A549 treated with AZD9567 at 1 μM for 4 hours (cell line): Measurements from ENCODE around the gene CFAP20. TPM values are rescaled to one million over a fixed set of nuclear protein-coding genes. Genes with fewer than 3 reads are reported as not detected.

Experiments used
- total RNA-seq: library from RNA; stranded (reverse); fragments of 200-300 nt; extraction: Qiagen RNA extraction; gene quantifications from 5 replicates; pipeline ENCODE4 v1.2.3, GENCODE V29; 2022; ENCODE audit not compliant: insufficient read depth

The CFAP20 gene
- total RNA-seq: 49.8 to 60.7 TPM (median 58.8 TPM) in 5 replicates

GRCh38 chr16:58129097-58129936, at the start of gene CFAP20:
CFAP20 (minus strand) TSS chr16:58129381; CDS start chr16:58129115, 266 bp downstream.

Other genes starting within 250 kb of the CFAP20 start
- 0.02 to 0.16 TPM (median 0.12 TPM) in 4 of 5 replicates, not detected in the other for gene CNGB1, start 158.3 kb downstream of the CFAP20 start, total RNA-seq
- 12.9 to 17.1 TPM (median 13.8 TPM) in 5 replicates for gene ZNF319, start 128.7 kb downstream of the CFAP20 start, total RNA-seq
- 75.5 to 161 TPM (median 81.9 TPM) in 5 replicates for gene USB1, start 128.0 kb downstream of the CFAP20 start, total RNA-seq
- 22.4 to 40.1 TPM (median 37.5 TPM) in 5 replicates for gene MMP15, start 103.6 kb downstream of the CFAP20 start, total RNA-seq
- 51.2 to 76.0 TPM (median 53.3 TPM) in 5 replicates for gene CSNK2A2, start 68.7 kb upstream of the CFAP20 start, total RNA-seq
- not detected in 5 replicates for gene PRSS54, start 165.6 kb upstream of the CFAP20 start, total RNA-seq